ENCODE data around the gene CYYR1. TPM values are rescaled to one million over a fixed set of nuclear protein-coding genes. Genes with fewer than 3 reads are reported as not detected.

The CYYR1 gene
- total RNA-seq, 1 donor from 2014 or later: 7.4 TPM

- no peak for DNase-seq (ENCODE audit: low read depth in 2 of 2)
Measured at GRCh38 chr21:26554365-26554764, 18.7 kb downstream of the CYYR1 start.

GRCh38 chr21:26553898-26554297 is 19.2 kb downstream of the CYYR1 start:
- no peak for DNase-seq (ENCODE audit: low read depth in 2 of 2)

- DNase-seq (ENCODE audit: low read depth in 2 of 2): no peak
Measured at GRCh38 chr21:26550326-26550725, 22.8 kb downstream of the CYYR1 start.

- DNase-seq (ENCODE audit: low read depth in 2 of 2): peak; percentile 66 to 83
Measured at GRCh38 chr21:26546446-26547097, 26.5 kb downstream of the CYYR1 start.

- no peak for DNase-seq (ENCODE audit: low read depth in 2 of 2)
Measured at GRCh38 chr21:26544201-26544775, 28.8 kb downstream of the CYYR1 start.

GRCh38 chr21:26540651-26541050 is 32.4 kb downstream of the CYYR1 start:
- DNase-seq (ENCODE audit: low read depth in 2 of 2): no peak

- DNase-seq (ENCODE audit: low read depth in 2 of 2): no peak
Measured at GRCh38 chr21:26539566-26539965, 33.5 kb downstream of the CYYR1 start.

DNA sequence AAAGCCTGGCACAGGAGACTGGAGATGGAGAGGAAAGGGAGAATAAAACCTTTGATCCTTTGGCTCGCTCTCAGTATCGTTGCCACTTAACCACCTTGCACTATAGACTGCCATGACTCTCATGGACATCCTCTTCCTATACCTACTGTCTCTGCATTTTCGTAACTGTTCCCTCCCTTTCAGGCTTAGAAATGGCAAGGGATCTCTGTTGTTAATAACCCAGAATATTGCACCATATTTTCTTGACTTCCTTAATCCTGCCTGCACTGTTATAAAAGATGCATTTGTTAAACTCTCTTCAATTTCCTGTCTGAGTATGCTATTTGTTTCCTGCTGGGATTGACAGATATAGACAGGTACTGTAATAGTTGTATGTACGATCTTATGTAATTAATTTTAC is 38.6 kb downstream of the CYYR1 start:
- no peak for DNase-seq (ENCODE audit: low read depth in 2 of 2)

DNA sequence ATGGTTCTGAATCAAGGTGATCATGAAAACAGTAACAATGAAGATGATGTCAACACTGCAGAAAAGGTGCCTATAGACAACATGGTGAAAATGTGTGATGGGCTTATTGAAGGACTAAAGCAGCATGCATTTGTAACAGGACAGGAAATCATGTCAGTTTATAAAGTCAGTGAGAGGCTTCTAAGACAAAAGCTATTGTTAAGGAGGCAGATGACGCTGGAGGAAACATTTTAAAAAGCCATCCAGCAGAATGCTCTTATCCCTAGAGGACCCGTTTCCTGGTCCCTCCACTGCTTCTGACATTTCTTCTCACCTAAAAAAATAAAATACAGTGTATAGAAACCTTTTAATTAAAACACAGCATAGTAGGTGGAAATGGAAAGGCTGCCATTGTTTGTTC is 40.9 kb downstream of the CYYR1 start:
- no peak for DNase-seq (ENCODE audit: low read depth in 2 of 2)

DNA sequence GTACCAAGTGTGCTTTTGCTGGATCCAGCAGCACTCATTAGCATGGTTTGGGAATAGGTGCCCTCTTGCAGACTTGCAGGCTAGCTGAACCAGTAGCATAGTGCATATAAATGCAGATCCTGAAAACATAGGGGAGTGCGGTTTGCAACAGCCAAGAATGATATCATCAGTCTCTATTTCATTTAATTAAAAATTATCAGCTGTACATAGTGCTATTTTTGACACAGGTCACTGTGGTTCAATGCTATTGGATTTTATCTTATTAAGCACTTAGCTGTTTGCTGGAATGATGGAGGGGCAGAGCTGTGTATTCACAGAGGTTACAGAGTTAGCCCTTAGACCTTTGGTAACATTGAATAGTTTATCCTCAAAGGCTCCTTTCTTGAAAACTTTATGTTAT is 43.6 kb downstream of the CYYR1 start:
- DNase-seq (ENCODE audit: low read depth in 2 of 2): no peak

DNA sequence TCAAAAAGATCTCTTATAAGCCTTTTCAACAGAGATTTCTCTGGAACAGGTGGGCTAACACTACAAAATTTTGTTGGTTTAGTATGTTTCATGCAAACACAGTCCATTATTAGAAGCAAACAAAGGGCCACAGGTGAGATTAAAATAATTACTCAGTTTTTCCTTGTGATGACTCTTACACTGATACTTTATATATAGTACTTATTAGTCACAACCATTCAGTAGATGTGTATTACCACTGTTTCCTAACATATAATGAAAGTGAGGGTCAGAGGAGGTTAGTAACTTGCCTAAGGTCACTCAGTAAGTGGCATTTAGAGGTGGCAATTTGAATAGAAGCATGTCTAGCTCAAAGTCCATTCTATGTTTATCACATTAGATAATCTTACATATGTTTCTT is 44.2 kb downstream of the CYYR1 start:
- no peak for DNase-seq (ENCODE audit: low read depth in 2 of 2)

GRCh38 chr21:26522704-26523103 is 50.4 kb downstream of the CYYR1 start:
- DNase-seq (ENCODE audit: low read depth in 2 of 2): peak in 1 of 2 donors; percentile 25

DNA sequence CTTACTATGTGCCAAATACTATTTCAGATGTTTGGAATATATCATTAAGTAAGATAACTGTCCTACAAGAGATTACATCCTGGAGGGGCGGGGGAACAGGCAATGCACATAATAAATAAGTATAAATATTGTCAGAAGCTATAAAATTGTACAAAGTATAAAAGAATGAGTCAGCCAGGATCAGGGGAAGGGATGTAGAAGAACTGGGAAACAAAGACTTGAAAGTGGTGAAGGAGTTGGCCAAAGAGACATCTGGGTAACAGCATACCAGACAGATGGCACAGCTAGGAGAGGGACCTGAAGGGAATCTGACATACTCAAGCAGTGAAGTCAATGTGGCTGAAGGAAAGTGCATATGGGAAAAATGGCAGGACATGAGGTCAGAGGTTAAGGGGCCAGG is 53.9 kb downstream of the CYYR1 start:
- DNase-seq (ENCODE audit: low read depth in 2 of 2): no peak

- DNase-seq (ENCODE audit: low read depth in 2 of 2): no peak
Measured at GRCh38 chr21:26515257-26515656, 57.8 kb downstream of the CYYR1 start.

- DNase-seq (ENCODE audit: low read depth in 2 of 2): peak in 1 of 2 donors; percentile 50
Measured at GRCh38 chr21:26513212-26513611, 59.9 kb downstream of the CYYR1 start.

DNA sequence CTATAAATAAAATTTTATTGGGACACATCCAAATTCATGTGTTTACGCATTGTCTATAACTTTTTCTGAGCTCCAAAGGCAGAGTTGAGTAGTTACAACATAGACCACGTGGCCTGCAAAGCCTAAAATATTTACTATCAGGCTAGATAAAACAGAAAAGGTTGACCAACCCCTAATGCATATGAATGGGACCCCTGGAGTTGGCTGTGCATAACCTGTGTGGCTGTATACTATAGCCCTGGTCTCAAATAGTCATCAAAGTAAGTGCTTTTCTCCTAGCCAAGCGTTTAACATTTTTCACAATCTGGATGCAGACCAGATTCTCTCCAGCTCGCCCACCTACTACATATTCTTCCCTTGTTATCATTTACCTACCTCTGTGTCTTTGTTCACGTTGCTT is 60.4 kb downstream of the CYYR1 start:
- no peak for DNase-seq (ENCODE audit: low read depth in 2 of 2)

DNA sequence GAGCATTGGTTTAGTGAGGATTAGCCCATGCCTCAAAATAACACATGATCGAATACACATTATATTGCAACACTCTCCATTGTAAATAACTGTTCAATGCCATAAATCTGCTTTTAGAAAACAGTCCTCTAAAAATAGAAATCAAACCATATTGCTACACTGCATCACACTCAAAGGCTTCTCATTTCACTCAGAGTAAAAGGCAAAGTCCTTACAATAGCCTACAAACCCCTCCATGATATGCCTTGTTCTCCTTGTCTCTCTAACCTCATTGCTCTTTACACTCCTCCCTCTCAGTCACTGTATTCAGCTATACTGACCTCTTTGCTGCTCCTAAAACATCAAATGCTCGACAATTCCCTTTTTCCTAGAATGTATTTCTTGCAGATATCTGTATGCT is 64.2 kb downstream of the CYYR1 start:
- no peak for DNase-seq (ENCODE audit: low read depth in 2 of 2)

DNA sequence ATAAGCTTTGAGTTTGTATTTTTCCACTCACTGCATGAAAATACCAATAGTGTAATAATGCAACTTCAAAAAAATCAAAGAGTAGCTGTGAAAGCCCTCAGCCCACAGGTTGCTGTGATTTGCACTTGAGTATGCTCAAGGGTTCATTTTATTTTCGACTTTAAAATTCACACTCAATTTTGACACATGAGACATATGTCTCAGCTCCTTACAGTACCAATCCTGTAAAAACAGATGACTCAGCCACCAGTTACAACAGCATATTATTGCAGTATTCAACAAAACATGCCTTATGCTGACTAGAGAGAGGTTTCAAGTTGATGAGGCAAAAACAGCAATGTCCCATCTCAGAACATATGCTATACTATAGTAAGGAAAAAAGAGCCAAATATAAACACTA is 66.1 kb downstream of the CYYR1 start:
- DNase-seq (ENCODE audit: low read depth in 2 of 2): peak in 1 of 2 donors; percentile 63

DNA sequence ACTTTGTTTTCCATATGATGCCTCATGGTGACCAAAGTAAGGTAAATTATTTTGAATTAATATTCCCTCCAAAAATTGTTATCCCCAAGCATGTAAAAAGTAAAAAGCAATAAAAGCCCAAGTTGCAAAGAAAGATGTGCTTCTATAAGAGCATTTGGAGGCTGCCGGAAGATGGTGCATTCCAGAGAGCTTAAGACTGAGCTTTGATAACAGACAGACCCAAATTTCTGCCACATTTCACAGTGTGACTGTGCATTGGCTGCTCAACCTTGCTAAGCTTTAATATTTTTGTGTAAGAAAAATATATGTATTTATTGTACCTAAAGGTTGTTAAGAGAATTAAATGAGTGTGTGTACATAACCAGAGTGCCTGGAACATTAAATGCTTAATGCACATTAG is 67.9 kb downstream of the CYYR1 start:
- no peak for DNase-seq (ENCODE audit: low read depth in 2 of 2)

DNA sequence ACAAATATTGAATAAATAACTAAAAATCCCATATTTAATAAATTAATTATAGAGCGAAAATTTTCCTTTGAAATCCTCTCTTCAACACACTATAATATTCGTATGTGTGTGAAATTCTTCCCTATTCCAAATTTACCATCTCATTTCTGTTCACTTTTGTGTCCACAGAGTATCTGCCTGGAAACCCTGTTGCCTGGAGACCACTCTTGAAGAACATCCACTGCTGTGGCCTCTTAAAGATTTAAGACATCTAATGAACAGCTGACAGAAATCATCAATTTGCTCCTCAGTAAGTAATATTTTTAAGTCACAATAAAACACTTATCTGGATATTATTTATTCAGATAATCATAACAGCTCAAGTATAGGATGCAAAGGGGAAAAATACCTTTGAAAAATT is 69.7 kb downstream of the CYYR1 start:
- DNase-seq (ENCODE audit: low read depth in 2 of 2): no peak

GRCh38 chr21:26501495-26502021 is 71.5 kb downstream of the CYYR1 start:
- no peak for DNase-seq (ENCODE audit: low read depth in 2 of 2)

- peak; percentile 5 to 25 for DNase-seq (ENCODE audit: low read depth in 2 of 2)
Measured at GRCh38 chr21:26499495-26499894, 73.6 kb downstream of the CYYR1 start.

GRCh38 chr21:26495283-26495849 is 77.7 kb downstream of the CYYR1 start:
- DNase-seq (ENCODE audit: low read depth in 2 of 2): no peak

Data from dermis microvascular lymphatic vessel endothelial cell (primary cell).